ENCODE measurements around the gene CADM1. TPM values are rescaled to one million over a fixed set of nuclear protein-coding genes. Genes with fewer than 3 reads are reported as not detected.

CADM1 gene
- total RNA-seq, 2 donors from 2014 or later = 0.81 to 2.2 TPM

DNA sequence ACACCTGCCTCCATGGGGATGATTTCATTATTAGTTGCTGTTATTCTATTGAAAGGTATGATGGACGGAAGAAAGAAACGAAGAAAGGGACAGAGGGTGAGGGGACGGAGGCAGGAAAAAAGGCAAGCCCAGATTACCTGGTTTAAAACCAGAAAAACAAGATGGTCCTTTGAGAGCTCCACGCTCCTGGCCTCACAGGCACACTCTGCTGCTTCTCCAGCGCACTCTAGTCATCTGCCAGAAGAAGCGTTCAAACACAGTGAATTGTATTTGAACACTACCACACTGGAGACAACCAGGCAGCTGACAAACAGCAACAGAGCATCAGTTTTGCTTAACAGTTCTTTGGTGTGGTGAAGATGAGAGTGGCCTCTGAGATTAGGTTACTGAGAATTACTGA lies 216.9 kb downstream of the CADM1 start:
- no peaks in the 10 kb centered on the region for H3K36me3 Mint-ChIP-seq (ENCODE audit: low read depth)
- ATAC-seq (no peak), DNase-seq (no peak)
- H3K27me3 Mint-ChIP-seq = peaks cover 29% of the 10 kb centered on the region
- H3K4me1 Mint-ChIP-seq = peaks cover 2% of the 10 kb centered on the region
- H3K27ac Mint-ChIP-seq = no peak overlapping the region
- H3K4me3 Mint-ChIP-seq = no peak overlapping the region
- no peaks in the 10 kb centered on the region for H3K9me3 ChIP-seq (ENCODE audit: control insufficient read depth, low read length, poor library complexity, severe bottlenecking)

DNA sequence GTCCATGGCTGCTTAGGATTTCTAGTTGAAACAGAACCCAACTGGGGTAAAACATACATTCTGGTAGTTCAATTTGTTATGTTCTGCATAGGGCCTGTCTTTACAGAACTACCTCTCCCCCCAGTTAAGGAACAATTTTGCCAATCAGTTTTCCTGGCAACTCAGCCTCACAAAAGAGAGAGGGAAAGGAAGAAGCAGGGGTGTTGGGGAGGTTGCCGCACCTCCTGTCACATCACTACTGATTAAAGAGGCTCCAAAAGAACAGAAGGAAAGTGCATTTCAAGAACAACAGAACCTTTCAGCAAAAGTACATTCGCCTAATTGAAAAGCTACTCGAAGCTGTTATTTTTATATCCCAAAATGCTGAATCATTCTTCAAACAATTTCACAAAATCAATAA lies 217.6 kb downstream of the CADM1 start:
- peaks cover 2% of the 10 kb centered on the region for H3K4me1 Mint-ChIP-seq
- no peaks in the 10 kb centered on the region for H3K9me3 ChIP-seq (ENCODE audit: control insufficient read depth, low read length, poor library complexity, severe bottlenecking)
- DNase-seq = no peak
- ATAC-seq = no peak
- H3K27me3 Mint-ChIP-seq = peaks cover 22% of the 10 kb centered on the region
- H3K36me3 Mint-ChIP-seq (ENCODE audit: low read depth) = no peaks in the 10 kb centered on the region
- H3K27ac Mint-ChIP-seq = no peak overlapping the region
- H3K4me3 Mint-ChIP-seq = no peak overlapping the region

DNA sequence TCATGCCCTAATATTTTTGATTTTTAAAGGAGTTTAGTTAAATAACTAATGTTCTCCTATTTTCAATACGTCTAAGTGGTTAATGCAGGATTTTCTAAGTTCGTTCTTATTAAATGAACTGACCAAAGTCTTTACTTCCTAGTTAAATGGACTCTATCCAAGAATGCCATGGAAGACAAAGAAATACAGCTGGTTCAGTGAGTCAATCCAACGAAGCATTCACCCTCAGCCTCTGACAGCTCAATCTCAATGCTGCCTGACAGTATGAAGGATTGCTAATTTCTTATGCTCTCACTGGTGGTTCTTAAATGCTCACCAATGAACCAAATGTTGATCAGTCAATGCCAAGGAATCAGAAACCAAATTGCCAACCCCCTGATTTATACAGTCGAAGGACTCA lies 219.4 kb downstream of the CADM1 start:
- Mint-ChIP-seq H3K27ac (no peak overlapping the region), H3K36me3 (ENCODE audit: low read depth) (no peaks in the 10 kb centered on the region), H3K4me3 (no peak overlapping the region), H3K27me3 (peaks cover 15% of the 10 kb centered on the region), H3K4me1 (no peaks in the 10 kb centered on the region)
- no peaks in the 10 kb centered on the region for H3K9me3 ChIP-seq (ENCODE audit: control insufficient read depth, low read length, poor library complexity, severe bottlenecking)
- DNase-seq = no peak
- no peak for ATAC-seq

DNA sequence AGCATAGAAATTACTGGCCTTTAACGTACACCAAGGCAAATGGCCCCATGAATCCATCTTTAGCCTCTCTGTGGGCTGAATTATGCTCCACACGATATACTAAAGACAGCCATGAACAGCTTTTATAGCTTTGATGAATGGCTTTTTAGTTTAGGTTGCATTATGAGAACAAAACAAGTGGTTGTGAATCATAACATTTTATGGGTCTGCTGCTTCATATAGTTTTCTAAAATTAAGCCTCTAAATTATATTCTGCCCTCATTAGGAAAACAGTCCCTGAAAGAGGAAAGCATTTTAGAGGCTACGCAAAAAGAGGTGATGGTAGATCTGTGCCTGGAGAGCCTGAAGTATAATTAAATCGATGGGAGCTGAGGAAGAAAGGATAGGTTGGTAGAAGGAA lies 221.3 kb downstream of the CADM1 start:
- H3K27me3 Mint-ChIP-seq = peaks cover 17% of the 10 kb centered on the region
- ATAC-seq (no peak), DNase-seq (no peak)
- no peaks in the 10 kb centered on the region for H3K36me3 Mint-ChIP-seq (ENCODE audit: low read depth)
- no peaks in the 10 kb centered on the region for H3K9me3 ChIP-seq (ENCODE audit: control insufficient read depth, low read length, poor library complexity, severe bottlenecking)
- H3K27ac Mint-ChIP-seq = no peak overlapping the region
- H3K4me3 Mint-ChIP-seq = no peak overlapping the region
- no peaks in the 10 kb centered on the region for H3K4me1 Mint-ChIP-seq

DNA sequence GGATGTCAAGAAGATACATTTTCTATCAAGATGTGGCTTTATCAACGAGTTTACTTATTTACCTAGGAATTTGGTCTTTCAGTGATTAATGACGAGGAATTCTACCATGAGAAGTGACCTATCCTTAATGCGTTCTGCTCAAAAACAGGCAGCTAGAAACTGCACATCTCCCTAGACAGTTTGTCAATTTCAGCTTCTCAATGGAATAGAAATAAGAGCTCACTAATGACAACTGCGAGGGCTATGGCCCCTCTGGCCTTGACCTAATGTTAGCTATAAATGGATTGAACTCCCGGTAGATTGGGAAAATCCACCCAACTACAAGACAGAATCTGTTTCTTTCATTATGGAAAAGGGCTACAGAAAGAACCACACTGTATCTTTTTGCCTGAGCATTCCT lies 223.4 kb downstream of the CADM1 start:
- Mint-ChIP-seq H3K4me1 (no peaks in the 10 kb centered on the region), H3K4me3 (no peak overlapping the region), H3K27me3 (peaks cover 15% of the 10 kb centered on the region), H3K27ac (no peak overlapping the region), H3K36me3 (ENCODE audit: low read depth) (no peaks in the 10 kb centered on the region)
- H3K9me3 ChIP-seq (ENCODE audit: control insufficient read depth, low read length, poor library complexity, severe bottlenecking) = no peaks in the 10 kb centered on the region
- ATAC-seq = no peak
- no peak for DNase-seq

DNA sequence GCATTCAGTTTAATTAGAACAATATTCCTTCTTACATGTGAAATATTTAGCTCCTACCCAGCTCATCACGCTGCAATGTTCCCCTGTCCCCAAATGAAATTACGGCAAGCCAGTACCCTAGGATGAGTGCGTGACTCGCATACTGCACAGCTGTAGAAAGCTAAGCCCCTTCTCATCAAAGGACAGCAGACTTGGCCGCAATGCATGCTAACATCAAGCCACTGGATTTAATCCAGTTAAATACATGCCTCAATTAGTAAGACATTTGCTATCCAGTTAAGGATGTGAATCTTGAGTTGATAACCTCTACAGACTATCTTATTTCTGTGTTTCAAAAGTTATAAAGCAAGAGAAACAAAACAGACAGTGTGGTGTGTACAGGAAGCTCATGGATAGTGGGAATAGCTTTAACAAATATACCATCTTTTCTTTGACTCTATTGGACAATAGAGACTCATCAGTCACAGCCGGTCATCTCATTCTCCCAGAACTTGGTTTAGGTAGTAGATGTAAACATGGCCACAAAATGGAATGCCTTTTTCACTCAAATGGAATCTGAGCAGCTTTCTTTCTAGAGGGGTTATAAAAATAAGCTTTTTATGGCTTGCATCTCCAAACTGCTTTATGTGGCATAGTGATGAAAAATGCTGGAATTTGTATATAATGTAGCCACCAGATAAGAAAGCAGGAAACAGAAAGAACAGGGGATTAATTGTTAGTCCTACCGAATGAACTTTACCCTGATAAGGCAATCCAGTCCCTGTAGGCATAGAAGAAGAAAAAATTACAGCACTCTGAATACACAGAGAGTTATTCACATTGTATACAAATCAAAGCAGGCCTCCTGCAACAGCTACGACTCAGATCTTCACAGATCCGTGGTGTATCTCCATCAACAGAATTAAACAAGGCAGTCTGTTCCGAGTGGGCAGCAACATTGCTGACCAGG lies 224.1 kb downstream of the CADM1 start:
- H3K9me3 ChIP-seq (ENCODE audit: control insufficient read depth, low read length, poor library complexity, severe bottlenecking) = no peaks in the 10 kb centered on the region
- H3K4me1 Mint-ChIP-seq = no peaks in the 10 kb centered on the region
- H3K36me3 Mint-ChIP-seq (ENCODE audit: low read depth) = no peaks in the 10 kb centered on the region
- DNase-seq (no peak), ATAC-seq (no peak)
- no peak overlapping the region for H3K4me3 Mint-ChIP-seq
- H3K27me3 Mint-ChIP-seq = peaks cover 15% of the 10 kb centered on the region
- no peak overlapping the region for H3K27ac Mint-ChIP-seq

DNA sequence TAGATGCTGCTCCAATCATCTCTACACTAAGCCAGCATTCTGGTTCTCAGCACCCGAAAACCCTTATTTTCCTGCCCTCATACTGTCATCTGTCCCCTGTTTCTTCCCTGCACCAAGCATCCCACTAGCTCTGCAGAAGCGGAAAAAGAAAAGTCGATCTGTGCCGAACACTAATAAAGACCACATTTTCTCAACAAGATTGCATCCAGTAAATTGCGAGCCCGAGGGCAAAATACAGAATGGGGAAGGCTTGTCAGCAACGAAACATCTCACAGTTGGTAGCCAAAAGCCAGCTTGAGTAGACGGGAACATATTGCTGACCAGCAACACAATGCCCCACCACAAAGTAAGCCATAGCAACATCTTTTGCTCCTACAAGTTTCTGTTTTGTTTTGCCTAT lies 227.4 kb downstream of the CADM1 start:
- Mint-ChIP-seq H3K36me3 (ENCODE audit: low read depth) (no peaks in the 10 kb centered on the region), H3K4me3 (no peak overlapping the region), H3K27ac (no peak overlapping the region), H3K4me1 (no peaks in the 10 kb centered on the region), H3K27me3 (peaks cover 7% of the 10 kb centered on the region)
- no peaks in the 10 kb centered on the region for H3K9me3 ChIP-seq (ENCODE audit: control insufficient read depth, low read length, poor library complexity, severe bottlenecking)
- ATAC-seq = no peak
- no peak for DNase-seq

DNA sequence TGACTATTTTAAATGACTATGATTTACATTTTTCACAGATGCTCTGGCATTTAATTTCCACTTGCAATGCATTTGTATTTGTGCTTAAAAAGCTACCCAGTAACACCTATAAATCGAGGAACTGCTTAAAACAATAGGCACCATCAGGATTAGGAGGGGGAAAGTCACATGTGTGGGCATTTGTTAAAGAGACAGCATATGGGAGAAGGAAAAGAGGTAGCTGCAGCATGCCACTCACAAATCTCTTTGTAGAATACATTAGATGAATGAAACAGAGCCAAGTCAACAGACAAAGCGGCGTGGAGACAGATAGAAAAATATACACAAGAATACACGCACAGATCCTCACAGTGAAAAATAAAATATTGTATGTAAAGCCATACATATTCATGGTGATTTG lies 228.0 kb downstream of the CADM1 start:
- DNase-seq (no peak), ATAC-seq (no peak)
- Mint-ChIP-seq H3K27me3 (peaks cover 13% of the 10 kb centered on the region), H3K36me3 (ENCODE audit: low read depth) (no peaks in the 10 kb centered on the region), H3K4me1 (no peaks in the 10 kb centered on the region), H3K4me3 (no peak overlapping the region), H3K27ac (no peak overlapping the region)
- H3K9me3 ChIP-seq (ENCODE audit: control insufficient read depth, low read length, poor library complexity, severe bottlenecking) = no peaks in the 10 kb centered on the region

DNA sequence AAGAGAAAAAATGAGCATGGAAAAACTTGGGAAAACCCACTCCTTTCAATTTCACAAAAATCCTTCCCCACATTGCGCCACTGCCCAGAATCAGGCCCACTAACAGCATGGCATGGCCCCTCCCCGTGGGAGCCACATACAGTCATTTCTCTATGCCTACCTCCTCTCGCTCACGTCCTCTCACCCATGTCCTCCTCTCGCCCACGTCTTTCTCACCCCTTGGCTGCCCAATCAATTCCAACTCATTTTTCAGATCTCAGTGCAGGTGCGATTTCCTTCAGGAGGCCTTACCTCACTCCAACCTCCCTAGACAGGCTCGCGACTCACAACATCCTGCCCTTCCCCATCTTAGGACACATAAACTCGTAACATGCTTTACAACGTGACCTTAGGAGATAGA lies 229.2 kb downstream of the CADM1 start:
- DNase-seq (no peak), ATAC-seq (no peak)
- Mint-ChIP-seq H3K4me3 (no peak overlapping the region), H3K27ac (no peak overlapping the region), H3K4me1 (no peaks in the 10 kb centered on the region), H3K36me3 (ENCODE audit: low read depth) (no peaks in the 10 kb centered on the region), H3K27me3 (peaks cover 14% of the 10 kb centered on the region)
- no peaks in the 10 kb centered on the region for H3K9me3 ChIP-seq (ENCODE audit: control insufficient read depth, low read length, poor library complexity, severe bottlenecking)

DNA sequence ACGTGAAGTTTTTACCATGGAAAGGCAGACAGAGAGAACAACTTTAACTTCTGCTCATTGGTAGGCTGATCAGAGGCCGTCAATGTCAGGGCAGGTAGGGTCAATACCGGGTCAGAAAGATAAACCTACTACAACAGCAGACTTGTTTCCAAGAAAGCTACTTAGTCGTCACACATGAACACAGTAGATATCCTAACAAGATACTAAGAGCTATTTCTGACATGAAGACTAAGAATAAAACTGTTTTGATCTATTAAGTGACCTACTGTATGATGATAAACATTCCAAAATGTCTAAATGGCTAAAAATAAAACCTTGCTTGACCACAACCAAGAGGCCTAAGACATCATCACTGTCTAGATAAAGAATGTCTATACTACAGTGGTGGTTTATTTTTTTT lies 231.3 kb downstream of the CADM1 start:
- Mint-ChIP-seq H3K4me1 (no peaks in the 10 kb centered on the region), H3K36me3 (ENCODE audit: low read depth) (no peaks in the 10 kb centered on the region)

DNA sequence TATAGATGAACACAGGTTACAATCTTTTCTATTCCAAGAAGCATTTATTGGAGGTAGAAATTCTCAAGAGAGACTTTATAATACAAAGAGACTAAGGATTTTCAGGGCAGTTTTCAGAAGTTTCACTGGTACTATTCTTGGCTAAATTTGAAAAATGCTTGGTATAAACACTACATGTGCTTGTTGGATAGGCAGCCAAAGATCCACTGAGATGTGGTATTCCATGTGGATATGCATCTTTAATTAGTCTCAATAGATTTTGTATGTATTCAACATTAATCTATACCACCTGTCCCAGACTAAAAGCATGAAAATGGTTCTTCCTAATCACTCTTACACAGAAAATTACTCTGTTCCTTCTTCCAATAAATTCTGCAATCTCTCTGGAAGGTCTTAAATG lies 232.6 kb downstream of the CADM1 start:
- H3K4me1 Mint-ChIP-seq = no peaks in the 10 kb centered on the region
- H3K27ac Mint-ChIP-seq = no peak overlapping the region
- peaks cover 7% of the 10 kb centered on the region for H3K27me3 Mint-ChIP-seq
- ATAC-seq (no peak), DNase-seq (no peak)
- no peak overlapping the region for H3K4me3 Mint-ChIP-seq
- H3K36me3 Mint-ChIP-seq (ENCODE audit: low read depth) = no peaks in the 10 kb centered on the region
- no peaks in the 10 kb centered on the region for H3K9me3 ChIP-seq (ENCODE audit: control insufficient read depth, low read length, poor library complexity, severe bottlenecking)

More for the DNA sequence above, 231.3 kb downstream of the CADM1 start:
- DNase-seq (no peak), ATAC-seq (no peak)
- Mint-ChIP-seq H3K27ac (no peak overlapping the region), H3K4me3 (no peak overlapping the region), H3K27me3 (peaks cover 11% of the 10 kb centered on the region)
- no peaks in the 10 kb centered on the region for H3K9me3 ChIP-seq (ENCODE audit: control insufficient read depth, low read length, poor library complexity, severe bottlenecking)

DNA sequence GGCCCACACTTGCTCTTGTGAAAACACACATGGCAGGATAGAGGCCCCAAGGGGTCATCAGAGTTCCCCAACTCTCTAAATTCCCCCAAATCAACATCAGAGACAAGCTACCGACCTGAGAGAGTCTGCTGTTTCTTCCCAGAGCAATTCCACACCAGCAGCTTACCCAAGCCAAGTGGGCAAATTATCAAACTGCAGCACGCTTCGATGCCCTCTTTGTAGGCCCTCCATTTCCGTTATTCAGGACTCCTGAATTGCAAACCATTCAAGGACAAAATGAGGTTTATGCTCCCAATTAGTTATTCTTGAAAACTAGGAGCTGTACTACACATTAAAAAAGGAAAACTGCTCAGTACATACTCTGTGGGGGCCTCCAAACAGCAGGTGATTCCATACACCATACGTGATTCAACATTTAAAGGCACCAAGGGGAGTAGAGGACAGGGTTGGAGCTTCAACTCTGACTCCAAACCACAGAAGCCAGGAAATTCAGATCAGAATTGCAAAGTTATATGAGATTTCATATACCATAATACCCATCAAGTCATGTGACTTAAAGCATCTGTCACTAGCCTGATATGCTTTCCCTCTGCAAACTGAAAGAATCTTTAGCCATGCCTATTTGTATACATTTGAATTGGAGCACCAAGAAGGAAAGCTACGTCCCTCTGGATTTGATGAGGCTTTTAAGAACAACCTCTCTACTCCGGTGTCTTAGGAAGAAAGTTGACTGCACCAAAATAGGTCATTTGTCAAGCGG lies 234.8 kb downstream of the CADM1 start:
- no peaks in the 10 kb centered on the region for H3K36me3 Mint-ChIP-seq (ENCODE audit: low read depth)
- ATAC-seq = no peak

DNA sequence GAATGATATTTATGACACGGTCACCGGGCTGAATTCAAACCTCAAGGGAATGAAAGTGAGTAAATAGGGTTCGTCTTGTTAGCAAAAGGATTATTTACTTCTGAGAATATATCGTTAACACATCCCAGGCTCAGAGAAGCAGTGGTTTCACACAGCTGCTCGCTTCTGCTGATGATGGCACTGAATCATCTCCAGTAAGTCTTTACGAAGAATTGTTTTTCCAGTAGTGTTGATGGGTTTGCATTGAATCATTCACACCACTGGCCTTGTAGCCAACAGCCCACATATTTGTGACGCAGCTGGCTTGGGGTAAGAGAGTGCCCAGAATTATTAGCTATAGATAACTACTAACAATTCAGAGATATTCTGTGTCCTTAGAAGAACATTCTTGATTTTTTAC lies 236.3 kb downstream of the CADM1 start:
- no peaks in the 10 kb centered on the region for H3K4me1 Mint-ChIP-seq
- H3K9me3 ChIP-seq (ENCODE audit: control insufficient read depth, low read length, poor library complexity, severe bottlenecking) = no peaks in the 10 kb centered on the region
- ATAC-seq = no peak
- H3K27me3 Mint-ChIP-seq = peaks cover 9% of the 10 kb centered on the region
- no peak overlapping the region for H3K27ac Mint-ChIP-seq
- no peaks in the 10 kb centered on the region for H3K36me3 Mint-ChIP-seq (ENCODE audit: low read depth)
- no peak for DNase-seq
- no peak overlapping the region for H3K4me3 Mint-ChIP-seq

More for the DNA sequence above, 234.8 kb downstream of the CADM1 start:
- Mint-ChIP-seq H3K4me3 (no peak overlapping the region), H3K27me3 (peaks cover 7% of the 10 kb centered on the region), H3K4me1 (no peaks in the 10 kb centered on the region), H3K27ac (no peak overlapping the region)
- DNase-seq = no peak
- H3K9me3 ChIP-seq (ENCODE audit: control insufficient read depth, low read length, poor library complexity, severe bottlenecking) = no peaks in the 10 kb centered on the region
